ENCODE data around the gene ADAMTSL3.

The ADAMTSL3 gene

GRCh38 chr15:83813682-83814081 is 159.8 kb downstream of the ADAMTSL3 start:
- DNase-seq (ENCODE audit: insufficient read length, low spot score): no peak
- FAIRE-seq: no peak

- FAIRE-seq (no peak), DNase-seq (ENCODE audit: insufficient read length, low spot score) (no peak)
These were observed 161.6 kb downstream of the ADAMTSL3 start for GRCh38 chr15:83815506-83815905.

GRCh38 chr15:83816124-83816883 is 162.4 kb downstream of the ADAMTSL3 start:
- DNase-seq (ENCODE audit: insufficient read length, low spot score): no peak
- FAIRE-seq: no peak

GRCh38 chr15:83818591-83818990 is 164.7 kb downstream of the ADAMTSL3 start:
- DNase-seq (ENCODE audit: insufficient read length, low spot score): no peak
- no peak for FAIRE-seq

- FAIRE-seq: no peak
- no peak for DNase-seq (ENCODE audit: insufficient read length, low spot score)
These were observed 176.5 kb downstream of the ADAMTSL3 start for GRCh38 chr15:83830381-83830780.

GRCh38 chr15:83833569-83833968 is 179.6 kb downstream of the ADAMTSL3 start:
- no peak for DNase-seq (ENCODE audit: insufficient read length, low spot score)
- FAIRE-seq: no peak

GRCh38 chr15:83835479-83835878 is 181.6 kb downstream of the ADAMTSL3 start:
- FAIRE-seq (no peak), DNase-seq (ENCODE audit: insufficient read length, low spot score) (no peak)

GRCh38 chr15:83837945-83838571 is 184.1 kb downstream of the ADAMTSL3 start:
- FAIRE-seq: no peak
- no peak for DNase-seq (ENCODE audit: insufficient read length, low spot score)

GRCh38 chr15:83838763-83839162 is 184.8 kb downstream of the ADAMTSL3 start:
- no peak for FAIRE-seq
- DNase-seq (ENCODE audit: insufficient read length, low spot score): no peak

- FAIRE-seq (no peak), DNase-seq (ENCODE audit: insufficient read length, low spot score) (no peak)
These were observed 188.4 kb downstream of the ADAMTSL3 start for GRCh38 chr15:83842281-83842680.

- FAIRE-seq: no peak
These were observed 189.5 kb downstream of the ADAMTSL3 start for GRCh38 chr15:83843471-83843871.

GRCh38 chr15:83844742-83845141 is 190.8 kb downstream of the ADAMTSL3 start:
- no peak for FAIRE-seq
- no peak for DNase-seq (ENCODE audit: insufficient read length, low spot score)

More at GRCh38 chr15:83843471-83843871, 189.5 kb downstream of the ADAMTSL3 start:
- no peak for DNase-seq (ENCODE audit: insufficient read length, low spot score)

- DNase-seq (ENCODE audit: insufficient read length, low spot score) (no peak), FAIRE-seq (no peak)
These were observed 191.3 kb downstream of the ADAMTSL3 start for GRCh38 chr15:83845230-83845629.

GRCh38 chr15:83846847-83847246 is 192.9 kb downstream of the ADAMTSL3 start:
- DNase-seq (ENCODE audit: insufficient read length, low spot score): no peak
- FAIRE-seq: no peak

- DNase-seq (ENCODE audit: insufficient read length, low spot score): no peak
- no peak for FAIRE-seq
These were observed 194.6 kb downstream of the ADAMTSL3 start for GRCh38 chr15:83848315-83849050.

- DNase-seq (ENCODE audit: insufficient read length, low spot score) (no peak), FAIRE-seq (no peak)
These were observed 196.1 kb downstream of the ADAMTSL3 start for GRCh38 chr15:83850015-83850414.

- FAIRE-seq (no peak), DNase-seq (ENCODE audit: insufficient read length, low spot score) (no peak)
These were observed 196.8 kb downstream of the ADAMTSL3 start for GRCh38 chr15:83850501-83851245.

- no peak for DNase-seq (ENCODE audit: insufficient read length, low spot score)
- no peak for FAIRE-seq
These were observed 199.3 kb downstream of the ADAMTSL3 start for GRCh38 chr15:83853232-83853631.

GRCh38 chr15:83854321-83854720 is 200.4 kb downstream of the ADAMTSL3 start:
- no peak for DNase-seq (ENCODE audit: insufficient read length, low spot score)
- no peak for FAIRE-seq

GRCh38 chr15:83854950-83855707 is 201.2 kb downstream of the ADAMTSL3 start:
- FAIRE-seq (no peak), DNase-seq (ENCODE audit: insufficient read length, low spot score) (no peak)
